HepG2 (cell line): ENCODE measurements around the gene QSOX2. TPM values are rescaled to one million over a fixed set of nuclear protein-coding genes. Genes with fewer than 3 reads are reported as not detected.

ENCODE experiments used
- ASH2L ChIP-seq: fragments of 300-600, 200-600 bp; sonication (generic); IDR thresholded peaks from 2 replicates; pipeline ENCODE4 v1.7.0; 2017; ENCODE audit warnings: low read depth, mild to moderate bottlenecking, moderate library complexity, mixed read lengths, low read length; ENCODE audit not compliant: insufficient read length
- ATF3 ChIP-seq: sonication (generic); formaldehyde crosslinking; IDR thresholded peaks from 2 replicates; pipeline ENCODE4 v1.4.0; 2020; ENCODE audit warnings: missing genetic modification reagents
- BCL3 ChIP-seq: sonication (generic); formaldehyde crosslinking; IDR thresholded peaks from 2 replicates; pipeline ENCODE4 v1.5.1; 2020; ENCODE audit warnings: mild to moderate bottlenecking, missing genetic modification reagents, moderate library complexity
- CAMTA2 ChIP-seq: sonication (generic); formaldehyde crosslinking; IDR thresholded peaks from 2 replicates; pipeline ENCODE4 v1.4.0; 2020; ENCODE audit warnings: mild to moderate bottlenecking, missing genetic modification reagents, borderline replicate concordance
- GATAD2A ChIP-seq: IDR thresholded peaks from 2 replicates; pipeline ENCODE4 v1.6.1; 2016
- HMGXB4 ChIP-seq, 2 experiments: sonication (generic) in 1 of 2; formaldehyde crosslinking in 1 of 2; IDR thresholded peaks; 2 replicates each; pipeline versions ENCODE4 v1.4.0 to v1.6.1; 2018 to 2020; ENCODE audit warnings: missing genetic modification reagents in 2 of 2, borderline replicate concordance in 1 of 2, low read depth in 1 of 2, mild to moderate bottlenecking in 1 of 2, missing biosample characterization in 1 of 2
- HNF4A ChIP-seq: sonication (generic); formaldehyde crosslinking; IDR thresholded peaks from 2 replicates; pipeline ENCODE4 v1.4.0; 2020; ENCODE audit warnings: missing genetic modification reagents
- MAZ ChIP-seq, 2 experiments: sonication (generic) in 1 of 2; formaldehyde crosslinking in 1 of 2; IDR thresholded peaks; 2 replicates each; pipeline versions ENCODE4 v1.5.0 to v1.6.1; 2012 to 2020; ENCODE audit warnings: low read depth in 2 of 2, mild to moderate bottlenecking in 2 of 2, borderline replicate concordance in 1 of 2, improper control_type of control experiment in 1 of 2, low read length in 1 of 2, missing genetic modification reagents in 1 of 2, moderate library complexity in 1 of 2
- RXRA ChIP-seq: sonication (generic); formaldehyde crosslinking; IDR thresholded peaks from 2 replicates; pipeline ENCODE4 v1.5.1; 2020; ENCODE audit warnings: missing genetic modification reagents
- RXRB ChIP-seq: IDR thresholded peaks from 2 replicates; pipeline ENCODE4 v1.6.1; 2016; ENCODE audit warnings: borderline replicate concordance, missing genetic modification reagents, missing compliant biosample characterization
- SIX1 ChIP-seq: sonication (generic); formaldehyde crosslinking; IDR thresholded peaks from 2 replicates; pipeline ENCODE4 v1.4.0; 2020; ENCODE audit warnings: missing genetic modification reagents, borderline replicate concordance
- SKIL ChIP-seq: sonication (generic); formaldehyde crosslinking; IDR thresholded peaks from 2 replicates; pipeline ENCODE4 v1.8.0; 2022; ENCODE audit warnings: missing genetic modification reagents, mild to moderate bottlenecking, moderate library complexity, borderline replicate concordance
- SNAPC5 ChIP-seq: sonication (generic); formaldehyde crosslinking; IDR thresholded peaks from 2 replicates; pipeline ENCODE4 v1.8.1; 2023; ENCODE audit warnings: mild to moderate bottlenecking, missing genetic modification reagents, borderline replicate concordance
- SP140L ChIP-seq: sonication (generic); formaldehyde crosslinking; IDR thresholded peaks from 2 replicates; pipeline ENCODE4 v1.4.0; 2020; ENCODE audit warnings: missing genetic modification reagents, borderline replicate concordance
- YEATS4 ChIP-seq: sonication (generic); formaldehyde crosslinking; IDR thresholded peaks from 2 replicates; pipeline ENCODE4 v1.4.0; 2020; ENCODE audit warnings: missing genetic modification reagents, borderline replicate concordance
- ZBTB33 ChIP-seq: sonication (generic); formaldehyde crosslinking; IDR thresholded peaks from 2 replicates; pipeline ENCODE4 v1.4.0; 2020; ENCODE audit warnings: missing genetic modification reagents
- ZNF24 ChIP-seq: fragments of 450-650 bp; IDR thresholded peaks from 2 replicates; pipeline ENCODE4 v1.6.1; 2017; ENCODE audit warnings: antibody characterized with exemption, mild to moderate bottlenecking
- ZNF879 ChIP-seq: sonication (generic); formaldehyde crosslinking; IDR thresholded peaks from 2 replicates; pipeline ENCODE4 v1.8.1; 2023; ENCODE audit warnings: missing genetic modification reagents
- polyA plus RNA-seq, 8 experiments: library from polyadenylated mRNA; depleted of rRNA in 3 of 8; stranded (reverse) in 7 of 8; unstranded in 1 of 8; fragments of >200 nt; fragmentation: Illumina TruSeq in 4 of 8; extraction: Trizol in 4 of 8; gene quantifications; 2 replicates each; pipeline versions ENCODE4 v1.2.1 to v1.2.3, GENCODE V29; 2011 to 2016; ENCODE audit warnings: low read depth in 4 of 8, missing spikeins in 1 of 8, mixed read lengths in 1 of 8; ENCODE audit not compliant: insufficient read depth in 1 of 8
- total RNA-seq, 5 experiments: library from RNA; depleted of rRNA; stranded (reverse); fragments of >200 nt; fragmentation: Illumina TruSeq; extraction: Trizol; gene quantifications; 2 replicates each; pipeline ENCODE4 v1.2.3, GENCODE V29; 2016; ENCODE audit warnings: low read depth in 1 of 5

QSOX2 gene
- total and polyA plus RNA-seq, 2 of the 13 experiments (the other 11 are each of a cell fraction or from before 2014, with no cell fraction given), result 27.1 to 42.1 TPM

GRCh38 chr9:136171009-136171800, 74.4 kb downstream of the QSOX2 start (continued):
- TF ChIP-seq ZBTB33, result peak; percentile 42; the same call in 1 of the 2 replicates
- peak; percentile 75 for TF ChIP-seq HNF4A (CRISPR knock-in tag)
- peak; percentile 38; the same call in 1 of the 2 replicates for TF ChIP-seq RXRA
- peak; percentile 22; the same call in 1 of the 2 replicates for TF ChIP-seq GATAD2A (CRISPR knock-in tag)
- TF ChIP-seq BCL3 (CRISPR knock-in tag), result peak; percentile 41; the same call in 1 of the 2 replicates
- TF ChIP-seq SIX1 (CRISPR knock-in tag), result 0 out of 2 replicates have a peak, but pooled peaks have one; percentile 77
- no peak for TF ChIP-seq CAMTA2 (CRISPR knock-in tag)
- no peak for TF ChIP-seq YEATS4 (CRISPR knock-in tag)
- 0 out of 2 replicates have a peak, but pooled peaks have one; percentile 44 for TF ChIP-seq SKIL
- TF ChIP-seq ZNF24, result no peak
- peak; percentile 30; the same call in 1 of the 2 replicates for TF ChIP-seq RXRB (CRISPR knock-in tag)
- TF ChIP-seq ATF3 (CRISPR knock-in tag), result no peak
- no peak for TF ChIP-seq SNAPC5 (CRISPR knock-in tag)
- TF ChIP-seq ASH2L, result no peak
- 0 out of 2 replicates have a peak, but pooled peaks have one; percentile 28 for TF ChIP-seq ZNF879 (CRISPR knock-in tag)
- TF ChIP-seq MAZ (IDR thresholded peaks at IDR 0.05; ENCODE audit: borderline replicate concordance, low read depth, low read length), result no peak
- TF ChIP-seq MAZ (CRISPR knock-in tag; IDR thresholded peaks at IDR 0.05; ENCODE audit: low read depth), result 0 out of 2 replicates have a peak, but pooled peaks have one; percentile 50
- TF ChIP-seq SP140L, result no peak
- 0 out of 4 replicates have a peak, but pooled peaks of 1 of the 2 experiments have one; percentile 40 for TF ChIP-seq HMGXB4 (CRISPR knock-in tag; IDR thresholded peaks at IDR 0.05; ENCODE audit: borderline replicate concordance in 1 of 2, low read depth in 1 of 2)
